Breast epithelium (tissue), 3 donors: ENCODE measurements around the gene FNDC3B.

ENCODE experiments used
- CTCF ChIP-seq, 3 donors: fragments of 450-650 bp; IDR thresholded peaks; one replicate each; pipeline ENCODE4 v1.5.1; 2016 to 2017; ENCODE audit warnings: antibody characterized with exemption in 3 of 3, mild to moderate bottlenecking in 3 of 3, moderate library complexity in 3 of 3
- POLR2A ChIP-seq: fragments of 450-650 bp; IDR thresholded peaks from one replicate; pipeline ENCODE4 v1.6.1; 2016; ENCODE audit warnings: antibody characterized with exemption, mild to moderate bottlenecking, moderate library complexity
- POLR2AphosphoS5 ChIP-seq, 3 donors: sonication (generic); formaldehyde crosslinking; IDR thresholded peaks; one replicate each; pipeline ENCODE4 v1.6.1; 2017; ENCODE audit warnings: antibody characterized with exemption in 3 of 3

GRCh38 chr3:172079326-172079976, 40.1 kb downstream of the FNDC3B start:
- TF ChIP-seq CTCF (IDR thresholded peaks at IDR 0.05) (no peak), POLR2A (no peak), POLR2AphosphoS5 (IDR thresholded peaks at IDR 0.05) (no peak)
